ENCODE results near the gene GMPS.
"Not testable (repeated sequence)": the region's sequence is repeated elsewhere in the genome, so short reads cannot be mapped to it uniquely, and the experiment has no call there.

GMPS gene

GRCh38 chr3:155944081-155944480 is 73.6 kb downstream of the GMPS start:
- no peak for DNase-seq

GRCh38 chr3:155946178-155946577 is 75.7 kb downstream of the GMPS start:
- no peak for DNase-seq

- no peak for DNase-seq
These were observed 78.0 kb downstream of the GMPS start for GRCh38 chr3:155948476-155948875.

GRCh38 chr3:155949453-155950217 is 79.2 kb downstream of the GMPS start:
- DNase-seq: no peak

- DNase-seq: no peak
These were observed 86.3 kb downstream of the GMPS start for GRCh38 chr3:155956508-155957411.

GRCh38 chr3:155957412-155957880 is 87.0 kb downstream of the GMPS start:
- no peak for DNase-seq

- DNase-seq: no peak
These were observed 88.2 kb downstream of the GMPS start for GRCh38 chr3:155958676-155959075.

GRCh38 chr3:155960060-155960459 is 89.6 kb downstream of the GMPS start:
- DNase-seq: no peak

GRCh38 chr3:155961044-155961443 is 90.6 kb downstream of the GMPS start:
- not testable (repeated sequence) for DNase-seq

GRCh38 chr3:155963570-155963969 is 93.1 kb downstream of the GMPS start:
- no peak for DNase-seq

GRCh38 chr3:155970398-155970797 is 99.9 kb downstream of the GMPS start:
- no peak for DNase-seq

GRCh38 chr3:155972885-155973584 is 102.6 kb downstream of the GMPS start:
- DNase-seq: no peak

- DNase-seq: no peak
These were observed 107.9 kb downstream of the GMPS start for GRCh38 chr3:155978324-155978723.

- DNase-seq: no peak
These were observed 109.3 kb downstream of the GMPS start for GRCh38 chr3:155979746-155980145.

- no peak for DNase-seq
These were observed 111.2 kb downstream of the GMPS start for GRCh38 chr3:155981669-155982068.

GRCh38 chr3:155983834-155984474 is 113.5 kb downstream of the GMPS start:
- DNase-seq: no peak

GRCh38 chr3:155984791-155985417 is 114.5 kb downstream of the GMPS start:
- no peak for DNase-seq

GRCh38 chr3:155989536-155989935 is 119.1 kb downstream of the GMPS start:
- no peak for DNase-seq

- DNase-seq: no peak
These were observed 120.8 kb downstream of the GMPS start for GRCh38 chr3:155991212-155991611.

- DNase-seq: no peak
These were observed 121.4 kb downstream of the GMPS start for GRCh38 chr3:155991847-155992246.

Measured in CD4-positive, alpha-beta T cell treated with Interleukin-12 subunit alpha and Interleukin-12 subunit beta, for 1 hour (primary cell).